Measurements from ENCODE around the gene EPGN.

EPGN gene

DNA sequence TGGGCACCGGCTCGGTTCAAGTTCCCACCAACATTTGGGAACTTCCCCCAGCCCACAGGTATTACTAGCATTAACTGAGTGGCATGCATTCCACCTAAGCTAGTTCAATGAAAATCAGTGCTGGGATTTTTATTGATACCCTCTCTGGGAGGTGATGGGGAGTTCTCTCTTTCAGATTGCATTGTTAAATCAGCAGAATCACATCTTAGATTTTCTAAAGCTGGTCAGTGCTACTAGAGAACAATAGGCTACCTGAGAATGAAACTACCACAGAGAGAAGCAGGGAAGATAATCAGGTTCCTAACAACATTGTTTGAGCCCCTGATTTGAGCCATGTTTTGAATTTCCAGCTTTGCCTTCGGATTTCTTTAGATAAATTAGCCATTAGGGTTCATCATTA lies 16.0 kb downstream of the EPGN start:
- Histone ChIP-seq H3K36me3 (ENCODE audit: control insufficient read depth, insufficient read depth, low read length) (no peaks in the 10 kb centered on the region), H3K4me3 (ENCODE audit: low read depth, low read length) (no peak overlapping the region), H3K27me3 (ENCODE audit: control insufficient read depth, insufficient read depth, low read length) (no peaks in the 10 kb centered on the region), H2AFZ (no peak overlapping the region), H3K27ac (no peak overlapping the region), H3K9ac (no peak overlapping the region), H3K4me1 (no peaks in the 10 kb centered on the region), H3K9me3 (ENCODE audit: control insufficient read depth, low read length) (no peaks in the 10 kb centered on the region), H3K79me2 (no peaks in the 10 kb centered on the region), H3K4me2 (ENCODE audit: low read length) (no peak overlapping the region)
- TF ChIP-seq, protein P1, sequence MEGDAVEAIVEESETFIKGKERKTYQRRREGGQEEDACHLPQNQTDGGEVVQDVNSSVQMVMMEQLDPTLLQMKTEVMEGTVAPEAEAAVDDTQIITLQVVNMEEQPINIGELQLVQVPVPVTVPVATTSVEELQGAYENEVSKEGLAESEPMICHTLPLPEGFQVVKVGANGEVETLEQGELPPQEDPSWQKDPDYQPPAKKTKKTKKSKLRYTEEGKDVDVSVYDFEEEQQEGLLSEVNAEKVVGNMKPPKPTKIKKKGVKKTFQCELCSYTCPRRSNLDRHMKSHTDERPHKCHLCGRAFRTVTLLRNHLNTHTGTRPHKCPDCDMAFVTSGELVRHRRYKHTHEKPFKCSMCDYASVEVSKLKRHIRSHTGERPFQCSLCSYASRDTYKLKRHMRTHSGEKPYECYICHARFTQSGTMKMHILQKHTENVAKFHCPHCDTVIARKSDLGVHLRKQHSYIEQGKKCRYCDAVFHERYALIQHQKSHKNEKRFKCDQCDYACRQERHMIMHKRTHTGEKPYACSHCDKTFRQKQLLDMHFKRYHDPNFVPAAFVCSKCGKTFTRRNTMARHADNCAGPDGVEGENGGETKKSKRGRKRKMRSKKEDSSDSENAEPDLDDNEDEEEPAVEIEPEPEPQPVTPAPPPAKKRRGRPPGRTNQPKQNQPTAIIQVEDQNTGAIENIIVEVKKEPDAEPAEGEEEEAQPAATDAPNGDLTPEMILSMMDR (IDR thresholded peaks at IDR 0.05), result no peak

DNA sequence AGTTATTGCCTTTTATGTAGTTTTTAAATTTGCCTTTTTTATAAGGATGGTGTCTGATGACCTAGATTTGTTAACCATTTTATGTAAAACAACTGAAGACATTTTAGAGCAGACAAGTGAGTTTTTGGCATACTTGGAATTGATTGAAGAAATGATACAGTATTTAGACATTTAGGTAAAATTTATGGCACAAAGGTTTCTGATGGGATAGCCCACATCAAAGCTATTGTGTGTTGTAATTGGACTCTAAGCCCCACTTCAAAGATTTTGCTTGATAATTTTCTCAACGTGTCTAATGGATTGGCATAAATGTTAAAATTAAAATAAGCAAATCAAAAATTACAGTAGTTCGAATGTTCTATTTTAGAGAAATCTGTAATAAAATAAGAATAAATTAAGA lies 17.6 kb downstream of the EPGN start:
- Histone ChIP-seq H3K9me3 (ENCODE audit: control insufficient read depth, low read length) (no peaks in the 10 kb centered on the region), H2AFZ (no peak overlapping the region), H3K4me2 (ENCODE audit: low read length) (no peak overlapping the region), H3K9ac (no peak overlapping the region), H3K27ac (no peak overlapping the region), H3K27me3 (ENCODE audit: control insufficient read depth, insufficient read depth, low read length) (no peaks in the 10 kb centered on the region), H3K4me1 (no peaks in the 10 kb centered on the region), H3K79me2 (no peaks in the 10 kb centered on the region), H3K36me3 (ENCODE audit: control insufficient read depth, insufficient read depth, low read length) (no peaks in the 10 kb centered on the region), H3K4me3 (ENCODE audit: low read depth, low read length) (no peak overlapping the region)
- TF ChIP-seq, protein P1 (IDR thresholded peaks at IDR 0.05), result no peak

DNA sequence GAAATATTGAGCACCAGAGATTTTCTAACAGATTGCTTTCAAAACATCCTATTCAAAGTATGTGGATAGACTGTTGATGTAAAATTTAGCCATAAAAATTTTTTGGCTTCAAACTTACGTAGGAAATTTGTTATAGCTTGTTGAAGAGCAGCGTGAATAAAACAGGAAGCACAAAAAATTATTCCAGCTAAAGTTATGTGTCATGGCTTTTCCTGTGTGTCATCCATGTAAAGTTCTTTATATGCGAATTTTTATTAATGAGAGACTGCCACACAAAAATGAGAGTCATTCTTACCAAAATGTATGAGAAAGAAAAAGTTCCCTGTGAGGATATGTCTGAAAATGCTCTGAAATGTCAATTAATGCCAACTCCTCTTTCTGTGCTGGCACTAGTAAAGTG lies 19.5 kb downstream of the EPGN start:
- Histone ChIP-seq H3K79me2 (no peaks in the 10 kb centered on the region), H3K9me3 (ENCODE audit: control insufficient read depth, low read length) (no peaks in the 10 kb centered on the region), H3K27me3 (ENCODE audit: control insufficient read depth, insufficient read depth, low read length) (no peaks in the 10 kb centered on the region), H3K4me2 (ENCODE audit: low read length) (no peak overlapping the region), H3K9ac (no peak overlapping the region), H2AFZ (no peak overlapping the region), H3K4me3 (ENCODE audit: low read depth, low read length) (no peak overlapping the region), H3K27ac (no peak overlapping the region), H3K4me1 (no peaks in the 10 kb centered on the region), H3K36me3 (ENCODE audit: control insufficient read depth, insufficient read depth, low read length) (no peaks in the 10 kb centered on the region)
- TF ChIP-seq, protein P1 (IDR thresholded peaks at IDR 0.05), result no peak

DNA sequence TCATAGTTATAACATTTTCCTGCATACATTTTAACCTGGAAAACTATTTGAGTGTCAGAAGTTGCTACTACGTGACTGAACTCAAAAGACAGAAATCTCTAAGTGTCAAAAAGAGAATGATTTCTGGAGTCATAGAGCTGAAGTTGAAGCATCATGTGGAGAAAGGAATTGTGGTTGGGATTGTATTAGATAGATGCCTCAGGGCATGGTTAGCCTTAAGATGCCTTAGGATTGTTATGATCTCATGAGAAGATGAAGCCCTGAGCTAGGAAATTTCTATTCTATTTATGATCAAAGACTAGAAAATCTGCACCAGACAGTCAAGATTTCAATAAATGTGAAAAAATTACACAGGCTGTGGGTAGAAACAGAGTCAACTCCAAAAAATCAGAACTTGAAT lies 20.2 kb downstream of the EPGN start:
- H3K9me3 ChIP-seq (ENCODE audit: control insufficient read depth, low read length), result no peaks in the 10 kb centered on the region
- H3K4me1 ChIP-seq, result no peaks in the 10 kb centered on the region
- no peaks in the 10 kb centered on the region for H3K79me2 ChIP-seq
- no peaks in the 10 kb centered on the region for H3K36me3 ChIP-seq (ENCODE audit: control insufficient read depth, insufficient read depth, low read length)
- no peak overlapping the region for H3K4me2 ChIP-seq (ENCODE audit: low read length)
- no peaks in the 10 kb centered on the region for H3K27me3 ChIP-seq (ENCODE audit: control insufficient read depth, insufficient read depth, low read length)
- no peak overlapping the region for H2AFZ ChIP-seq
- no peak overlapping the region for H3K4me3 ChIP-seq (ENCODE audit: low read depth, low read length)
- TF ChIP-seq, protein P1 (IDR thresholded peaks at IDR 0.05), result no peak
- no peak overlapping the region for H3K27ac ChIP-seq
- no peak overlapping the region for H3K9ac ChIP-seq

DNA sequence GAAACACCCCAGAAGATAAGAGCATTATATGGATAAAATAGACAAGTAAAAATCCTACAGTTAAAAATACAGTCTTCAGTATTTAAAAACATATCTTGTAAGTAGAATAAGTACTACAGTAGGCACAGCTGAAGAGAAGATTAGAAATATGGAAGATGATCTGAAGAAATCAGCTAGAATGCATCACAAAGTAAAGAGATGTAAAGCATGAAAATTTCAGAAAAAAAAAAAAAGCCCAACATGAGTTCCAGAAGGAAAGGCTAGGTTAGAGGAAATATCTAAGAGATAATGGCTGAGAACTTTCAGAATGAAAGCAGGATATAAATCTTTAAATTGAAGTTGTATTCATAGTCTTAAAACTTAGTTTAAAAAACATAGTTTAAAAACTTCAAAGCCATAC lies 21.0 kb downstream of the EPGN start:
- Histone ChIP-seq H3K27ac (no peak overlapping the region), H3K27me3 (ENCODE audit: control insufficient read depth, insufficient read depth, low read length) (no peaks in the 10 kb centered on the region), H3K4me2 (ENCODE audit: low read length) (no peak overlapping the region), H3K9ac (no peak overlapping the region), H2AFZ (no peak overlapping the region), H3K4me3 (ENCODE audit: low read depth, low read length) (no peak overlapping the region), H3K79me2 (no peaks in the 10 kb centered on the region), H3K9me3 (ENCODE audit: control insufficient read depth, low read length) (no peaks in the 10 kb centered on the region), H3K36me3 (ENCODE audit: control insufficient read depth, insufficient read depth, low read length) (no peaks in the 10 kb centered on the region), H3K4me1 (no peaks in the 10 kb centered on the region)
- TF ChIP-seq, protein P1 (IDR thresholded peaks at IDR 0.05), result no peak
